ENCODE results near the gene TMA7B. TPM values are rescaled to one million over a fixed set of nuclear protein-coding genes. Genes with fewer than 3 reads are reported as not detected.

Gene TMA7B
- total RNA-seq, 4 donors from 2014 or later = not detected

- no peaks in the 10 kb centered on the region for H3K36me3 ChIP-seq
- H3K4me1 ChIP-seq = peaks cover 0 to 10% (median 0%) of the 10 kb centered on the region in 4 donors
- DNase-seq = no peak
- TF ChIP-seq CTCF (IDR thresholded peaks at IDR 0.05) = no peak
- TF ChIP-seq POLR2A (IDR thresholded peaks at IDR 0.05) = no peak
- peak overlapping the region in 1 of 4 donors; percentile 26 for H3K27ac ChIP-seq
- H3K9me3 ChIP-seq = no peaks in the 10 kb centered on the region
- no peak overlapping the region for H3K4me3 ChIP-seq
- no peaks in the 10 kb centered on the region for H3K27me3 ChIP-seq
Observed at GRCh38 chr22:39942439-39943230, 17.6 kb upstream of the TMA7B start.

- TF ChIP-seq POLR2A (IDR thresholded peaks at IDR 0.05) = no peak
- TF ChIP-seq CTCF (IDR thresholded peaks at IDR 0.05) = no peak
- Histone ChIP-seq H3K27ac (peak overlapping the region in 1 of 4 donors; percentile 26), H3K4me3 (no peak overlapping the region), H3K9me3 (no peaks in the 10 kb centered on the region), H3K27me3 (no peaks in the 10 kb centered on the region), H3K4me1 (peaks cover 0 to 10% (median 0%) of the 10 kb centered on the region in 4 donors), H3K36me3 (no peaks in the 10 kb centered on the region)
- no peak for DNase-seq
Observed at GRCh38 chr22:39943337-39943736, 16.9 kb upstream of the TMA7B start.

GRCh38 chr22:39943953-39944872 is 16.0 kb upstream of the TMA7B start:
- H3K4me3 ChIP-seq = no peak overlapping the region
- peaks cover 0 to 10% (median 0%) of the 10 kb centered on the region in 4 donors for H3K4me1 ChIP-seq
- peak overlapping the region in 1 of 4 donors; percentile 5 for H3K27ac ChIP-seq
- H3K27me3 ChIP-seq = no peaks in the 10 kb centered on the region
- DNase-seq = no peak
- H3K9me3 ChIP-seq = no peaks in the 10 kb centered on the region
- no peaks in the 10 kb centered on the region for H3K36me3 ChIP-seq
- TF ChIP-seq CTCF (IDR thresholded peaks at IDR 0.05) = no peak
- no peak for TF ChIP-seq POLR2A (IDR thresholded peaks at IDR 0.05)

- peaks cover 0 to 10% (median 0%) of the 10 kb centered on the region in 4 donors for H3K4me1 ChIP-seq
- no peak for DNase-seq
- H3K4me3 ChIP-seq = no peak overlapping the region
- H3K9me3 ChIP-seq = no peaks in the 10 kb centered on the region
- TF ChIP-seq CTCF (IDR thresholded peaks at IDR 0.05) (no peak), POLR2A (IDR thresholded peaks at IDR 0.05) (no peak)
- H3K36me3 ChIP-seq = no peaks in the 10 kb centered on the region
- no peaks in the 10 kb centered on the region for H3K27me3 ChIP-seq
- no peak overlapping the region for H3K27ac ChIP-seq
Observed at GRCh38 chr22:39946126-39946502, 14.1 kb upstream of the TMA7B start.

GRCh38 chr22:39946503-39947219 is 13.5 kb upstream of the TMA7B start:
- no peaks in the 10 kb centered on the region for H3K36me3 ChIP-seq
- no peak for DNase-seq
- TF ChIP-seq POLR2A (IDR thresholded peaks at IDR 0.05) (no peak), CTCF (IDR thresholded peaks at IDR 0.05) (no peak)
- H3K27me3 ChIP-seq = no peaks in the 10 kb centered on the region
- H3K27ac ChIP-seq = peak overlapping the region in 1 of 4 donors; percentile 40
- no peak overlapping the region for H3K4me3 ChIP-seq
- H3K9me3 ChIP-seq = no peaks in the 10 kb centered on the region
- H3K4me1 ChIP-seq = peaks cover 0 to 10% (median 0%) of the 10 kb centered on the region in 4 donors

Data from Peyer's patch (tissue), 4 donors.